Loucy (cell line): ENCODE measurements around the gene TM4SF18.

Experiments
- EZH2phosphoT487 ChIP-seq: fragments of 200-600 bp; IDR thresholded peaks from 2 replicates; pipeline ENCODE4 v1.6.1; 2018; ENCODE audit warnings: antibody characterized with exemption, mild to moderate bottlenecking, moderate library complexity, borderline replicate concordance
- TF ChIP-seq, protein P1 (sequence below): fragments of 200-600 bp; sonication (generic); conservative IDR thresholded peaks from 2 replicates; pipeline ENCODE4 v1.5.1; 2014; ENCODE audit warnings: mild to moderate bottlenecking, antibody characterized with exemption, low read length

DNA sequence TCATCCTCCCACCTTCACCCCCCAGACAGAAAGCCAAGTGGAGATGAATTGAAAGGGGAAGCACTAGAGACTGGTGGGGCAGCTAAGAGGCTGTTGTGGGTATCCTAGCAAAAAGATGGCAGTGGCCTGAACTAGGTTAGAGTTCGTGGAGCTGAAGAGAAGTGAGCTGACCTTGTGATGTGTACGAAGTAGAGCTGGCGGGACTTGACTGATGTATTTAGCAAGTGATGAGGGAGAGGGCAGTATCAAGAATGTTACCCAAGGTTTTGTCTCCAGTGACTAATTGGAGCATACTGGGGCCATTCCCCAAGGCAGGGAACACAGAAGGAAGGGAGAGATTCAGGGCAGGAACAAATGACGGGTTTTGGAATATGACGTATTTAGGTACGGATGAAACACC lies 61.8 kb downstream of the TM4SF18 start:
- TF ChIP-seq, protein P1, sequence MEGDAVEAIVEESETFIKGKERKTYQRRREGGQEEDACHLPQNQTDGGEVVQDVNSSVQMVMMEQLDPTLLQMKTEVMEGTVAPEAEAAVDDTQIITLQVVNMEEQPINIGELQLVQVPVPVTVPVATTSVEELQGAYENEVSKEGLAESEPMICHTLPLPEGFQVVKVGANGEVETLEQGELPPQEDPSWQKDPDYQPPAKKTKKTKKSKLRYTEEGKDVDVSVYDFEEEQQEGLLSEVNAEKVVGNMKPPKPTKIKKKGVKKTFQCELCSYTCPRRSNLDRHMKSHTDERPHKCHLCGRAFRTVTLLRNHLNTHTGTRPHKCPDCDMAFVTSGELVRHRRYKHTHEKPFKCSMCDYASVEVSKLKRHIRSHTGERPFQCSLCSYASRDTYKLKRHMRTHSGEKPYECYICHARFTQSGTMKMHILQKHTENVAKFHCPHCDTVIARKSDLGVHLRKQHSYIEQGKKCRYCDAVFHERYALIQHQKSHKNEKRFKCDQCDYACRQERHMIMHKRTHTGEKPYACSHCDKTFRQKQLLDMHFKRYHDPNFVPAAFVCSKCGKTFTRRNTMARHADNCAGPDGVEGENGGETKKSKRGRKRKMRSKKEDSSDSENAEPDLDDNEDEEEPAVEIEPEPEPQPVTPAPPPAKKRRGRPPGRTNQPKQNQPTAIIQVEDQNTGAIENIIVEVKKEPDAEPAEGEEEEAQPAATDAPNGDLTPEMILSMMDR, result no peak
- TF ChIP-seq EZH2phosphoT487, result no peak
